Measurements from ENCODE around the gene MAP2K2. TPM values are rescaled to one million over a fixed set of nuclear protein-coding genes. Genes with fewer than 3 reads are reported as not detected.

MAP2K2 gene
- total RNA-seq, 2 donors from 2014 or later, result 191 TPM

- no peaks in the 10 kb centered on the region for H3K27me3 Mint-ChIP-seq (ENCODE audit: insufficient read depth)
- no peak for DNase-seq
- peaks cover 26% of the 10 kb centered on the region for H3K36me3 Mint-ChIP-seq (ENCODE audit: low read depth)
- peaks cover 40% of the 10 kb centered on the region for H3K36me3 ChIP-seq (ENCODE audit: control insufficient read depth, insufficient read depth, low read length)
- H3K9me3 Mint-ChIP-seq, result no peaks in the 10 kb centered on the region
- H3K4me3 Mint-ChIP-seq, result no peak overlapping the region
- H3K27me3 ChIP-seq (ENCODE audit: control insufficient read depth, insufficient read depth, low read length, poor library complexity, severe bottlenecking), result no peaks in the 10 kb centered on the region
- WGBS, 2 experiments (ENCODE audit: insufficient coverage in 1 of 2, insufficient read length in 1 of 2), result 95 to 98% methylated on average over 10 to 21 of the region's 21 CpGs
- H3K27ac Mint-ChIP-seq, result no peak overlapping the region
- peaks cover 10% of the 10 kb centered on the region for H3K4me1 Mint-ChIP-seq
- no peak overlapping the region for H3K9ac ChIP-seq (ENCODE audit: extremely low read depth, low read length, poor library complexity, severe bottlenecking)
- H3K4me3 ChIP-seq (ENCODE audit: low read length), result no peak overlapping the region
- H3K9me3 ChIP-seq (ENCODE audit: control insufficient read depth, low read length), result no peaks in the 10 kb centered on the region
- no peak overlapping the region for H3K27ac ChIP-seq (ENCODE audit: low read depth, low read length)
- no peaks in the 10 kb centered on the region for H3K4me1 ChIP-seq (ENCODE audit: control insufficient read depth, insufficient read depth, low read length)
- TF ChIP-seq CTCF (conservative IDR thresholded peaks at IDR 0.05), result no peak
Observed at GRCh38 chr19:4120559-4121272, 3.2 kb downstream of the MAP2K2 start.

- H3K36me3 Mint-ChIP-seq (ENCODE audit: low read depth), result peaks cover 33% of the 10 kb centered on the region
- no peaks in the 10 kb centered on the region for H3K9me3 Mint-ChIP-seq
- no peak for TF ChIP-seq CTCF (conservative IDR thresholded peaks at IDR 0.05)
- H3K4me3 ChIP-seq (ENCODE audit: low read length), result no peak overlapping the region
- peak overlapping the region; percentile 12 for H3K27ac Mint-ChIP-seq
- H3K9ac ChIP-seq (ENCODE audit: extremely low read depth, low read length, poor library complexity, severe bottlenecking), result no peak overlapping the region
- H3K4me1 Mint-ChIP-seq, result peaks cover 10% of the 10 kb centered on the region
- H3K27me3 Mint-ChIP-seq (ENCODE audit: insufficient read depth), result no peaks in the 10 kb centered on the region
- H3K4me3 Mint-ChIP-seq, result no peak overlapping the region
- H3K27me3 ChIP-seq (ENCODE audit: control insufficient read depth, insufficient read depth, low read length, poor library complexity, severe bottlenecking), result no peaks in the 10 kb centered on the region
- 92 to 93% methylated on average over 6 to 13 of the region's 13 CpGs for WGBS, 2 experiments (ENCODE audit: insufficient coverage in 1 of 2, insufficient read length in 1 of 2)
- no peaks in the 10 kb centered on the region for H3K4me1 ChIP-seq (ENCODE audit: control insufficient read depth, insufficient read depth, low read length)
- H3K9me3 ChIP-seq (ENCODE audit: control insufficient read depth, low read length), result no peaks in the 10 kb centered on the region
- H3K27ac ChIP-seq (ENCODE audit: low read depth, low read length), result no peak overlapping the region
- H3K36me3 ChIP-seq (ENCODE audit: control insufficient read depth, insufficient read depth, low read length), result peaks cover 48% of the 10 kb centered on the region
- DNase-seq, result no peak
Observed at GRCh38 chr19:4119763-4120162, 4.2 kb downstream of the MAP2K2 start.

- Histone ChIP-seq H3K4me1 (ENCODE audit: control insufficient read depth, insufficient read depth, low read length) (no peaks in the 10 kb centered on the region), H3K9me3 (ENCODE audit: control insufficient read depth, low read length) (no peaks in the 10 kb centered on the region), H3K4me3 (ENCODE audit: low read length) (no peak overlapping the region), H3K27ac (ENCODE audit: low read depth, low read length) (no peak overlapping the region), H3K9ac (ENCODE audit: extremely low read depth, low read length, poor library complexity, severe bottlenecking) (no peak overlapping the region), H3K27me3 (ENCODE audit: control insufficient read depth, insufficient read depth, low read length, poor library complexity, severe bottlenecking) (no peaks in the 10 kb centered on the region), H3K36me3 (ENCODE audit: control insufficient read depth, insufficient read depth, low read length) (peaks cover 73% of the 10 kb centered on the region)
- no peak for TF ChIP-seq CTCF (conservative IDR thresholded peaks at IDR 0.05)
- Mint-ChIP-seq H3K27me3 (ENCODE audit: insufficient read depth) (no peaks in the 10 kb centered on the region), H3K4me3 (no peak overlapping the region), H3K4me1 (no peaks in the 10 kb centered on the region), H3K27ac (no peak overlapping the region), H3K36me3 (ENCODE audit: low read depth) (peaks cover 63% of the 10 kb centered on the region), H3K9me3 (no peaks in the 10 kb centered on the region)
- WGBS, 2 experiments (ENCODE audit: insufficient coverage in 1 of 2, insufficient read length in 1 of 2), result 92 to 94% methylated on average over 12 to 13 of the region's 13 CpGs
- no peak for DNase-seq
Observed at GRCh38 chr19:4115818-4116385, 8.0 kb downstream of the MAP2K2 start.
